ENCODE measurements around the gene PMEL. TPM values are rescaled to one million over a fixed set of nuclear protein-coding genes. Genes with fewer than 3 reads are reported as not detected.

The PMEL gene
- total RNA-seq, 1 experiment from 2014 or later = 2.0 TPM

DNA sequence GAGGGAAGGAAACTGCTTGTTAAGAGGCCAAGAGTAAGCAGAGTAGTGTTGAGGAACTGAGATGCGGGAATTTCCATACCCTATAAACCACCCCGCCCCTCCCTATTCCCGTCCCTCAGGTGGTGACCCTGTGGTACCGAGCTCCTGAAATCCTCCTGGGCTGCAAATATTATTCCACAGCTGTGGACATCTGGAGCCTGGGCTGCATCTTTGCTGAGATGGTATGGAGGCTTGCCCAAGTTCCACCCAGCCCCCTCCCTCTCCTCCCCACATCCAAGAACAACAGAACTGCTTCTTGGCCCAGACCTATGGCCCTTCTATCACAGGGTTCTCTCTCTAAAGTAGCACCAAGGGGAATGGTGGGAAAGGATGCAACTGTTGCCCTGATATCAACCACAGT lies 3.5 kb upstream of the PMEL start:
- H3K36me3 ChIP-seq = peaks cover 37% of the 10 kb centered on the region
- no peak for DNase-seq
- H3K9me3 ChIP-seq = 0 out of 2 replicates have a peak, but pooled peaks cover 3% of the 10 kb centered on the region
- H3K4me3 ChIP-seq = no peak overlapping the region
- no peaks in the 10 kb centered on the region for H3K27me3 ChIP-seq

DNA sequence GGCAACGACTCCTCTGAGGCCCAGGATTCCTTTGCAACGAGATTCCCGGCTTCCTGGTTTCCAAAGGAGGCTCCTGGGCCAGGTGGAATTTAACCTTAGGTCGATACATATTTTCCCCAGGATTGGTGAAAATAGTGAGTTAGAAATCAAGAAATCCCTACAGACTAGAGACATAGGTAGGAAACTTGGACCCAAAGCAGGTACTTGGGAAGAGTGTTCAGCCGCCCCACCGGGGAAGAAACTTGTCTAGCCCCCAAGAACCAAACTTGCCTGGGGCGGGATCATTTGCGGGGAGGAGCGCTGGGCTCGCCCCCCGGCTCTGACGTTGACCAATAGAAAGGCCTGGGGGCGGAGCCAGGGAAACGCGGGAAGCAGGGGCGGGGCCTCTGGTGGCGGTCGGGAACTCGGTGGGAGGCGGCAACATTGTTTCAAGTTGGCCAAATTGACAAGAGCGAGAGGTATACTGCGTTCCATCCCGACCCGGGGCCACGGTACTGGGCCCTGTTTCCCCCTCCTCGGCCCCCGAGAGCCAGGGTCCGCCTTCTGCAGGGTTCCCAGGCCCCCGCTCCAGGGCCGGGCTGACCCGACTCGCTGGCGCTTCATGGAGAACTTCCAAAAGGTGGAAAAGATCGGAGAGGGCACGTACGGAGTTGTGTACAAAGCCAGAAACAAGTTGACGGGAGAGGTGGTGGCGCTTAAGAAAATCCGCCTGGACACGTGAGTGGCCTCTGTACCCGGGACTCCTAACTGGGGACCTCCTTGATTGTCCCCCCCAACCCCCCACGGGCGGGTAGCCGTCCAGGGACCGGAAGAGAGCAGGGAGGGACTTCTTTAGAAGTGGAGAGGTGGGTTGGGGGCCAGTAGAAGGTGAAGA lies 803 bp upstream of the PMEL start, which contains the start of gene CDK2:
TSS of gene CDK2 (plus strand) at position 423 of the 874 bp plus-strand sequence. CDS start at position 602, 179 bp downstream.
- Histone ChIP-seq H3K4me3 (peak within 1 kb of the TSS; percentile 86), H3K9me3 (0 out of 2 replicates have a peak, but pooled peaks cover 3% of the 10 kb centered on the region), H3K36me3 (peaks cover 32% of the 10 kb centered on the region), H3K27me3 (no peaks in the 10 kb centered on the region)
- DNase-seq = peak; percentile 88

DNA sequence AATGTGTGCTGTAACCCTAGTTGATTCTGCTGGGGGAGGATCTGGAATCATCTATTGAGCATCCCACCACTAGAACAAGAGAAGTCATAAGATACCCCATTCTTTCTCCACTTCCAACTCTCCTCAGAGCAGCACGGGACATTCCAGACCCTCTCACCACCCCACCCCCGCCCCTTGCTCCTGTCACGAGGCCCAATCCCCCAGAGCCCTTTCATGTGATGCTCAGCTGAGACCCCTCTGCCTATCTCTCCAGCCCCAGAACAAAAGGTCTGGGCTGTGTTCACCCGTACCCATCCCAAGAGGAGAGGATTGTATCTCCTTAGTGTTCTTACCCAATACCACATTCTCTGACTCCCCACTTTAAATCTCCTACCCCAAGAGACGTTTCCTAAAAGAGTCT lies 602 bp downstream of the PMEL start:
- peaks cover 23% of the 10 kb centered on the region for H3K36me3 ChIP-seq
- H3K4me3 ChIP-seq = no peak overlapping the region
- H3K9me3 ChIP-seq = 0 out of 2 replicates have a peak, but pooled peaks cover 3% of the 10 kb centered on the region
- H3K27me3 ChIP-seq = no peaks in the 10 kb centered on the region
- no peak for DNase-seq

DNA sequence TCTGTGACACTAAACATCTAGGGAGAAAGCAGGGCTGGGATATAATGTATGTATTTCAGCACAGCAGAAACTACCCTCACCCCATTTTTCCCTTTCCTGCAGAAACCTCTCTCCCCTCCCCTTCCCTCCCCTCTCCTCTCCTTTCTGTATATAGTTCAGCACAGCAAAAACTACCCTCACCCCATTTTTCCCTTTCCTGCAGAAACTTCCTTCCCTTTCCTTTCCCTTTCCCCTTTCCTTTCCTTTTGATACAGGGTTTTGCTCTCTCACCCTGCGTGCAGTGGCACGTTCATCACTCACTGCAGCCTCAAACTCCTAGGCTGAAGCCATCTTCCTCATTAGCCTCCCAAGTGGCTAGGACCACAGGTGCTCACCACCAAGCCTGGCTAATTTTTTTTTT lies 2.1 kb downstream of the PMEL start:
- no peak for DNase-seq
- peaks cover 11% of the 10 kb centered on the region for H3K36me3 ChIP-seq
- no peak overlapping the region for H3K4me3 ChIP-seq
- H3K27me3 ChIP-seq = no peaks in the 10 kb centered on the region
- 0 out of 2 replicates have a peak, but pooled peaks cover 3% of the 10 kb centered on the region for H3K9me3 ChIP-seq

DNA sequence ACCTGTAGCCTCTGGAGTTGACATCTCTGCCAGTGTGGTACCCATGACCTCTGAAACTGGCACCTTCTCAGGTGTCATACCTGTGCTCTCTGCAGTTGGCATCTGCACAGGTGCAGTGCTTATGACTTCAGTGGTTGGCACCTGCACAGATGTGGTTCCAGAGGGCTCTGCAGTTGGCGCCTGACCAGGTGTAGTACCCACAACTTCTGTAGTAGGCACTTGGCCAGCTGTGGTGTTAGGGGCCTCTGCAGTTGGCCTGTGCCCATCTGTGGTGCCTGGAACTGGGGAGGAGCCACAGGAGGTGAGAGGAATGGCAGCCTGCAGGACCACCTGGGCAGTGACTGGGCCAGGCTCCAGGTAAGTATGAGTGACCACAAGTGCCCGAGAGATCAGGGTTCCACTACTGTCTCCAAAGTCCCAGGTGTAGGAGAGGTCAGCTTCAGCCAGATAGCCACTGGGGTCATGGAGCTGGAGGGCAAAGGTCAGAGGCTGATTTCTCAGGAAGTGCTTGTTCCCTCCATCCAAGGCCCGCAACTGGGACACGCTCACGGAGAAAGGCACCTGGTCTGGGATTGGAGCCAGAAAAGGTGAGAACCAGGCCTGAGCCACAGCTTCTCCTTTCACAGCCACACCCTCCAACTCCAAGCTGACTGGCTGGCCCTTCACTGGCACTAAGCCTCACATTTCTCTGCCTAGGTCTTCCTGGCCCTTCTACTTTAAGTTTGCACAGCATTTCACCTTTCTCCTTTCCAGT lies 8.6 kb downstream of the PMEL start:
- Histone ChIP-seq H3K9me3 (no peaks in the 10 kb centered on the region), H3K36me3 (no peaks in the 10 kb centered on the region), H3K4me3 (no peak overlapping the region), H3K27me3 (0 out of 2 replicates have a peak, but pooled peaks cover 3% of the 10 kb centered on the region)
- DNase-seq = no peak

DNA sequence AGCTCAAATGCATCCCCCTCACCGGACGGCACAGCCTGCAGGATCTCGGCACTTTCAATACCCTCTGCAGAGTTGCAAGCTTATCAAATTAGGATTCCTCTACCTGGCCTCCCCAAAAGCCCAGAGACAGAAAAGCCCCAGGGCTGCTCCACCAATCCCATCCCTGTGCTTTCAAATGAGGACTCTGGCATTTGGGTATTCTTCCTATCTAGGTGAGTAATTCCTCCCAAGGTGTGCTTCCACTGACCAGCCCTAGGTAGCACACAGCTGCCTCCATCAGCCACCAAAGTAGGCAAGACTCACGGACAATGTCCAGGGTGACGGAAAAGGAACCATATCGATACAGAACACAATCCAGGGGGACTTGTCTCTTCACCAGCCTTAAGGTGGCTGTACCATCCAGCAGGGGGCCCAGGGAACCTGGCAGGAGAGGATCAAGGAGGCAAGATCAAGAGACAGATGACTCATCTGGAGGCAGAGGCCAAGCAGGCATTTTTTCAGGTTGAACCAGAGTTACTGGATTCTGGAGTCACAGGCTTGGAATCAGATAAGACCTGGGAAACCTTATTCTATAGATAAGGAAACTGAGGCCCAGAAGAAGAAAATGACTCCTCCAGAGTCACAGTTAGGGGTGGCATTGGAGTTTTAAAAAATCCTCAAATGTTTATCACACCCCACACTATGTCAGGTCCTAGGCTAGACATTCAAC lies 9.9 kb downstream of the PMEL start:
- no peak overlapping the region for H3K4me3 ChIP-seq
- no peaks in the 10 kb centered on the region for H3K9me3 ChIP-seq
- no peaks in the 10 kb centered on the region for H3K36me3 ChIP-seq
- H3K27me3 ChIP-seq = 0 out of 2 replicates have a peak, but pooled peaks cover 3% of the 10 kb centered on the region
- peak; percentile 66 for DNase-seq

DNA sequence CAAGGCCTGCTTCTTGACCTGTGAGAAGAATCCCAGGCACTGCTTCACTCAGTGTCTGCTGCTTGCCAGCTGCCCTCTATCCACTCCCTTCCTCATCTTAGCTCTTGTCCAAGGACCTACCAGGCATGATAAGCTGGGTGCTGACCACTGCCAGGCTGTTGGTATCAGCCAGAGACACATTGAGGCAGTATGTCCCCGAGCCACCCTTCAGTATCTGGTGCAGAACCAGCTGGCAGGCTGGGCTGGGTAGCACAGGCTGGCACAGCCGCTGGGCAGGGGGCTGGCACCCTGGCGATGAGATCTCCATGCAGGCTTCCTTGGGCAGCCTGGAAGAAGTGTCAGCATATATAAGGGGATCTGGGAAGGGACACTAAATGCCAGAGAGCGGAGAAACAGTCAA lies 10.5 kb downstream of the PMEL start:
- Histone ChIP-seq H3K36me3 (no peaks in the 10 kb centered on the region), H3K9me3 (no peaks in the 10 kb centered on the region), H3K4me3 (no peak overlapping the region), H3K27me3 (0 out of 2 replicates have a peak, but pooled peaks cover 3% of the 10 kb centered on the region)
- DNase-seq = no peak

DNA sequence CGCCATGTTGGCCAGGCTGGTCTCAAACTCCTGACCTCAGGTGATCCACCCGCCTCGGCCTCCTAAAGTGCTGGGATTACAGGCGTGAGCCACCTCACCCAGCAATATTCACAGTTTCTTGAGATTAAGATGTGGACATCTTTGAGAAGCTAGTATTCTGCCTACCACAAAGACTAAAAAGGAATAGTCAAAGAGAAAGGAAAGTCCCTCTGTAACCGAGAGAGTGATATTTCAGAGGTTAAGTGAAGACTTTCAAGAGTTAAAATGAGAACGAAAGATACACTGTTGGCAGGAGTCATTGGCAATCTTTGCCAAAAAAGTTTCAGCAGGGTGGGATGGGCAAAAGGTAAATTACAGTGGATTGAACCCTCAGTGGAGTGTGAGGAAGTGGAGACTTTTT lies 19.3 kb downstream of the PMEL start:
- DNase-seq = no peak
- Histone ChIP-seq H3K9me3 (no peaks in the 10 kb centered on the region), H3K4me3 (no peak overlapping the region), H3K27me3 (no peaks in the 10 kb centered on the region), H3K36me3 (no peaks in the 10 kb centered on the region)

DNA sequence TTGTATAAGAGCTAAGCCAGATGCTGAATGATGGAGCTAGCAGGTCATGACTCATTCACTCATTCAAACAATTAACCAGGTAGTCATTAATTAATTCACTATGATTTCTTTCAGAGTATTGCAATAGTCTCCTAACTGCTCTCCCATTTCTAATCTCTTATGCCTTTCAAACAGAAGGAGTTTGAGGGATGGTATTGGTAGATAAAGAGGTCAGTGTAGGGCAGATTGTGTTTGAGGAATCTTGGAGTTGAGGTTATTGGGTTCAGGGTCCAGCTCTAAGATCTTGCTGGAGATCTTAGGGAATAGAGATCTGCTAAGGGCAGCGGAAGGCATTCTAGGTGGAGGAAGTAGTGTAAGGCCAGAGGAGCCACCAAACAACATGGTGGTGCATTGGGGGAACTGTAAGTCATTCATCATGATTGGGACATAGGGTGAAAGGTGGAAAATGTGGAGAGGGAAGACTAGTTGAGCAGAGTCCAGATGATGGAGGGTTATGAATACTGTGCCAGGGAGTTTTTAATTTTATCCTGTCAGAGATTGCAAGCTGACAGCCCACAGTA lies 23.2 kb downstream of the PMEL start:
- Histone ChIP-seq H3K4me3 (no peak overlapping the region), H3K27me3 (no peaks in the 10 kb centered on the region), H3K36me3 (no peaks in the 10 kb centered on the region), H3K9me3 (no peaks in the 10 kb centered on the region)
- DNase-seq = no peak

DNA sequence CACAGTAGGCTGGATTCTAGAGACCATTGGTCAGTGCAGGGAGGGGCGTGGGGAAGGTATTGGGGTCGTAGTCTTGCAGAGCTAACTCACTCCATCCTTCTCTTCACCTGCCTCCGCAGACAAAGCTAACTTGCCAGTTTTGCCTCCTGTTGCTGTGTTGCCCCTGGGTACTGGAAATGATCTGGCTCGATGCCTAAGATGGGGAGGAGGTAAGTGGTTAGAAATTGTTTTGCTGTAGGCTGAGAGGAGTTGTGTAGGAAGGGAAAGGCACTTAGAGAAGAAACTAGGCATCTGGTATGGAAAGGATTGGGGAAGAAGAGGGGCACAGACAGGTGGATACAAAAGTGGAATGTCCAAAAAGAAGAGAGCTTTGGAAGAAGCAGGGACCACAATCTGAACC lies 23.8 kb downstream of the PMEL start:
- no peaks in the 10 kb centered on the region for H3K36me3 ChIP-seq
- no peaks in the 10 kb centered on the region for H3K27me3 ChIP-seq
- H3K4me3 ChIP-seq = no peak overlapping the region
- H3K9me3 ChIP-seq = no peaks in the 10 kb centered on the region
- no peak for DNase-seq

DNA sequence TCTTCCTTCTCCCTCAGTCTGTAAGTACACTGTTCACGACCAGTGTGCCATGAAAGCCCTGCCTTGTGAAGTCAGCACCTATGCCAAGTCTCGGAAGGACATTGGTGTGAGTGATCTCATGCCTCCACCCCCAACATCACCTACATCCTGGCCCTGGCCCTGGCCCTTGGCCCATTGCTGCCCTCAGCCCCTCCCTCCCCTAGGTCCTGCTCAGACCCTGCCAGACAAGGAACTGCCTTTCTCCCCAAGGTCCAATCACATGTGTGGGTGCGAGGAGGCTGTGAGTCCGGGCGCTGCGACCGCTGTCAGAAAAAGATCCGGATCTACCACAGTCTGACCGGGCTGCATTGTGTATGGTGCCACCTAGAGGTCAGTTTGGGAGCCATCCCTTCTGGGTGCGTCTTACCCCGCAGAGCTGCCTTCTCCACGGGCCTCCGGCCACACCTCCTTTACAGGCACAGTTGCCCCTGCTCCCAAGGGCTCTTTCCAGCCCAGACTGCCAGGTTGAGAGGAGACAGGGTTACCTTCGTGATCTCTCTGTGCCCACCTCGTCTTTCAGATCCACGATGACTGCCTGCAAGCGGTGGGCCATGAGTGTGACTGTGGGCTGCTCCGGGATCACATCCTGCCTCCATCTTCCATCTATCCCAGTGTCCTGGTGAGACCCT lies 25.6 kb downstream of the PMEL start:
- Histone ChIP-seq H3K4me3 (no peak overlapping the region), H3K9me3 (no peaks in the 10 kb centered on the region), H3K36me3 (no peaks in the 10 kb centered on the region), H3K27me3 (no peaks in the 10 kb centered on the region)
- DNase-seq = peak; percentile 77

DNA sequence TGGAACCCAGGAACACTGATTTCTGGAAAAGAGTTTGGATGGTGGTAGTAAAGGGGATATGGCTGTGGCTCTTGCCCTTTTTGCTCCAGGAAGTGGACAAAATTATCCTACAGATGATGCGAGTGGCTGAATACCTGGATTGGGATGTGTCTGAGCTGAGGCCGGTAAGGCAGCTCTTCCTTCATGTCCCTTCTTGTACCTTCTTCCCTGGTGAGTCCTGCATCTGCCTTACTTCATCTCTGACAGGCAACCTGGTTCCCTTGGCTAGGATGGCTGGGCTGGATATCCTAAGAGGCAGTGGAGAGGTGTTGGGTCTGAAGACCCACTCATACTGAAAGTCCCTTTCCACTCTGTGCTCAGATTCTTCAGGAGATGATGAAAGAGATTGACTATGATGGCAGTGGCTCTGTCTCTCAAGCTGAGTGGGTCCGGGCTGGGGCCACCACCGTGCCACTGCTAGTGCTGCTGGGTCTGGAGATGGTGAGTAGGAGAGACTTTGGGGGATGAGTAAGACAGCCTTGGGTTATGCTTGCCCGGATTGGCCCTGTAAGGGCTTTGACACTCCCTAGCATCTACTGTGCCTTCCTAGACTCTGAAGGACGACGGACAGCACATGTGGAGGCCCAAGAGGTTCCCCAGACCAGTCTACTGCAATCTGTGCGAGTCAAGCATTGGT lies 26.9 kb downstream of the PMEL start:
- Histone ChIP-seq H3K9me3 (no peaks in the 10 kb centered on the region), H3K27me3 (no peaks in the 10 kb centered on the region), H3K36me3 (no peaks in the 10 kb centered on the region), H3K4me3 (no peak overlapping the region)
- no peak for DNase-seq

DNA sequence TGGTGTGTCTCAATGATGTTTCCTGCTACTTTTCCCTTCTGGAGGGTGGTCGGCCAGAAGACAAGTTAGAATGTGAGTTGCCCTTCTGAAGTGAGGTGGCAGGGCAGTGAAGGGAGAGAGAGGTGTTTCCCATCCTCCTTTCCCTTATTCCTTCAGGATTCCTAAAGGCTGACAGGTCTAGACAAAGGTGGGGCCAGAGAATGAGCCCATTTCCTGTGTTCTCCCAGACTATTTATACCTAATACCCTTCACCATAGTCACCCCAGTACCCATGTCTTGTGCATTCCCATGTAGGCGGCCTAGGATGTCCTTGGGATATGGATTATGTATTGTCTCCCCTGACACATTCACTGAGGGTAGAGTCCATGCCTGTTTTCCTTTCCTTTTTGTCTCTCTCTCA lies 27.9 kb downstream of the PMEL start:
- no peaks in the 10 kb centered on the region for H3K36me3 ChIP-seq
- no peaks in the 10 kb centered on the region for H3K9me3 ChIP-seq
- H3K27me3 ChIP-seq = no peaks in the 10 kb centered on the region
- no peak for DNase-seq
- no peak overlapping the region for H3K4me3 ChIP-seq

DNA sequence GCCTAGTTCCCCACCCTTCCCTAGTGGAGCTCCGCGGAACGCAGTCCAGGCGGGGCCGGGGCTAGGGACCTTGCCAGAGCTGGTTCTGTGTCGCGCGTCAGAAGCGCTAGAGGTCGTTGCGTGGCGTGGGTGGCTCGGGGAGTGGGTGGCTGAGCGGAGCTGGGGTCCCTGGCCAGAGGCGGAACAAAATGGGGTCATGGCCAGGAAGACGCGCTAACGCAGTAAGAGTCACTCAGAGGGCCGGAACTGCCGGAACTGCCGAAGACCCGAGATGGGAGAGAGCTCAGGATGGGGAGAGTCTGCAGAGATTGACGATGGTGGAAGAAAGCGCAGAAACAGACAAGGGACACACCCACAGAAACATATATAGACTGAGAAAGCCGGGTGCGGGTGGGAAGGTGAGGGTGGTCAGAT lies 30.1 kb downstream of the PMEL start:
- DNase-seq = no peak
- no peaks in the 10 kb centered on the region for H3K9me3 ChIP-seq
- H3K4me3 ChIP-seq = no peak overlapping the region
- no peaks in the 10 kb centered on the region for H3K36me3 ChIP-seq
- H3K27me3 ChIP-seq = no peaks in the 10 kb centered on the region

DNA sequence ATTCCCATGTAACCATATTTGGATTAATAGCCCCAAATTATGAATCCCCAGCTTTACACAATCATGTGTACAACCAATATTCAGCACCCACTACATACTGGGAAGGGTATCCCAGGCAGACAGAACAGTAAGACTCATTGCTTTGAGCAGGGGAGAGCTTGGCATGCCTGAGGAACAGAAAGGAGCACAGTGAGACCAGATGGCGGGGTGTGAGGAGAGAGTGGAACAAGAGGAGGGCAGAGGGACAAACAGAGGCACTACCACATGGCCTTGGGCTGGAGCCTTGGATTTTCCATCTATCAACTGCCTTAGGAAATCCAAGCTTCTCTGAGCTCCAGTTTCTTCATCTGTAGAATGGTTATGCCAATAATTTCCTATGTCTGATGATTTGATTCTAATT lies 31.1 kb downstream of the PMEL start:
- Histone ChIP-seq H3K4me3 (no peak overlapping the region), H3K9me3 (no peaks in the 10 kb centered on the region), H3K27me3 (no peaks in the 10 kb centered on the region), H3K36me3 (no peaks in the 10 kb centered on the region)
- no peak for DNase-seq

Data from MG63 (cell line).